Prostate gland (tissue), 2 donors: ENCODE data around the gene NFYC. TPM values are rescaled to one million over a fixed set of nuclear protein-coding genes. Genes with fewer than 3 reads are reported as not detected.

Experiments
- DNase-seq: peaks from one replicate; pipeline ENCODE4 v3.0.0-alpha.2; 2019; ENCODE audit warnings: low spot score
- H3K27ac ChIP-seq, 2 donors: fragments of 200-600 bp; sonication (generic); 2 replicates each; pipeline ENCODE4 v1.5.1; 2017 to 2019
- H3K27me3 ChIP-seq: fragments of 200-600 bp; sonication (generic); replicated peaks from 2 replicates; pipeline ENCODE4 v1.5.1; 2019; ENCODE audit not compliant: insufficient read depth
- H3K36me3 ChIP-seq, 2 donors: fragments of 200-600 bp; sonication (generic); 1 replicate in 1 of 2; 2 replicates in 1 of 2; pipeline versions ENCODE4 v1.5.1 to v1.8.1; 2017 to 2019
- H3K4me1 ChIP-seq: fragments of 200-600 bp; sonication (generic); replicated peaks from 2 replicates; pipeline ENCODE4 v1.5.1; 2019
- H3K4me3 ChIP-seq, 2 donors: fragments of 200-600 bp; sonication (generic); 2 replicates each; pipeline ENCODE4 v1.5.1; 2017 to 2019
- H3K9me3 ChIP-seq: fragments of 200-600 bp; sonication (generic); 2 replicates; pipeline ENCODE4 v1.5.1; 2017
- POLR2A ChIP-seq: fragments of 450-650 bp; IDR thresholded peaks from one replicate; pipeline ENCODE4 v1.6.1; 2016; ENCODE audit warnings: antibody characterized with exemption, mild to moderate bottlenecking
- POLR2AphosphoS5 ChIP-seq: sonication (generic); formaldehyde crosslinking; IDR thresholded peaks from one replicate; pipeline ENCODE4 v1.6.1; 2017; ENCODE audit warnings: antibody characterized with exemption
- WGBS: methylation state at CpG from one replicate; pipeline ENCODE4 v1.1.5; 2018; 5-methylcytosine and 5-hydroxymethylcytosine counted together
- intact Hi-C: fragments of 100-400 bp; cut with DNase I; formaldehyde crosslinking; loops from one replicate; pipeline ENCODE4 v1.14.2; 2022
- total RNA-seq, 2 donors: library from RNA; depleted of rRNA; stranded (reverse); fragments of >200 nt; gene quantifications; one replicate each; pipeline ENCODE4 v1.1.0, GENCODE V29; 2016
- TF ChIP-seq, protein P1 (sequence below), 4 experiments: fragments of 200-600 bp in 2 of 4; fragments of 450-650 bp in 2 of 4; sonication (generic) in 2 of 4; IDR thresholded peaks; 1 replicate in 3 of 4; 2 replicates in 1 of 4; pipeline ENCODE4 v1.5.1; 2016 to 2019; ENCODE audit warnings: antibody characterized with exemption in 4 of 4, mild to moderate bottlenecking in 2 of 4, moderate library complexity in 2 of 4

NFYC gene
- total RNA-seq, 2 donors from 2014 or later, result 54.9 to 93.8 TPM

DNA sequence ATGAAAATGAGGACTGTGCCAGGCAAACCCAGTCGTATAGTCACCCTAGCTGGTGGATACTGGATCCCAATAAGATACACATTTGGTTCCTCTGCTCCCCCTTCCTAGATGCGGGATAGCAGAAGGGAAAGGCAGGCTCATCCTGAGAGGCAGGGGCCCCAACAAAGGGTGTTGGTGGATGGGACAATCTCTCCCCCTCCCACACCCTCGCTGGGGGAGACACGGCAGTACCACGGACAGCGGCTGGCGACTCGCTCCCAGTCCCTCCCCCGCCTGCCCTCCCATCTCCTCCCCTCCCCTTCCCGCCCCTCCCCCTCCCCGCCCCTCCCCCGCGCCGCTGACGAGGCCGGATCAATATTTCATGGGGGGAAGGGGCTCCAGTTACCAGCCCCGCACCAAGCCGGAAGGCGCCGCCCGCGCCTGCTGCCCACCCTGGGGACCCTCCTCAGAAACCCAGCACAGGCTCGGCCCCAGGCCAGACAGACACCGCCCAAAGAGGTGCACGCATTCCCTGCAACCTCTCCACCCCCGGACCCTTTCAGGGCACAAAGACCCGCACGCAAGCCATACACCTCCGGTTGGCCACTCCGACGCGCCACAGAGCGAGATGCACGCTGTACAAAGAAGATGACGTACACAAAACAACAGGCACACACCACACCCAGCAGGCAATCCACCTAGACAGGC is 37.5 kb upstream of the NFYC start:
- Histone ChIP-seq H3K27me3 (no peaks in the 10 kb centered on the region), H3K36me3 (no peaks in the 10 kb centered on the region), H3K4me3 (no peak overlapping the region), H3K27ac (no peak overlapping the region), H3K4me1 (no peaks in the 10 kb centered on the region), H3K9me3 (no peaks in the 10 kb centered on the region)
- TF ChIP-seq POLR2A (no peak), POLR2AphosphoS5 (no peak)
- TF ChIP-seq, protein P1, sequence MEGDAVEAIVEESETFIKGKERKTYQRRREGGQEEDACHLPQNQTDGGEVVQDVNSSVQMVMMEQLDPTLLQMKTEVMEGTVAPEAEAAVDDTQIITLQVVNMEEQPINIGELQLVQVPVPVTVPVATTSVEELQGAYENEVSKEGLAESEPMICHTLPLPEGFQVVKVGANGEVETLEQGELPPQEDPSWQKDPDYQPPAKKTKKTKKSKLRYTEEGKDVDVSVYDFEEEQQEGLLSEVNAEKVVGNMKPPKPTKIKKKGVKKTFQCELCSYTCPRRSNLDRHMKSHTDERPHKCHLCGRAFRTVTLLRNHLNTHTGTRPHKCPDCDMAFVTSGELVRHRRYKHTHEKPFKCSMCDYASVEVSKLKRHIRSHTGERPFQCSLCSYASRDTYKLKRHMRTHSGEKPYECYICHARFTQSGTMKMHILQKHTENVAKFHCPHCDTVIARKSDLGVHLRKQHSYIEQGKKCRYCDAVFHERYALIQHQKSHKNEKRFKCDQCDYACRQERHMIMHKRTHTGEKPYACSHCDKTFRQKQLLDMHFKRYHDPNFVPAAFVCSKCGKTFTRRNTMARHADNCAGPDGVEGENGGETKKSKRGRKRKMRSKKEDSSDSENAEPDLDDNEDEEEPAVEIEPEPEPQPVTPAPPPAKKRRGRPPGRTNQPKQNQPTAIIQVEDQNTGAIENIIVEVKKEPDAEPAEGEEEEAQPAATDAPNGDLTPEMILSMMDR (IDR thresholded peaks at IDR 0.05), result no peak
- intact Hi-C loops, result no loop called here
- DNase-seq, result no peak
- 12% methylated on average over 32 of the region's 35 CpGs for WGBS

DNA sequence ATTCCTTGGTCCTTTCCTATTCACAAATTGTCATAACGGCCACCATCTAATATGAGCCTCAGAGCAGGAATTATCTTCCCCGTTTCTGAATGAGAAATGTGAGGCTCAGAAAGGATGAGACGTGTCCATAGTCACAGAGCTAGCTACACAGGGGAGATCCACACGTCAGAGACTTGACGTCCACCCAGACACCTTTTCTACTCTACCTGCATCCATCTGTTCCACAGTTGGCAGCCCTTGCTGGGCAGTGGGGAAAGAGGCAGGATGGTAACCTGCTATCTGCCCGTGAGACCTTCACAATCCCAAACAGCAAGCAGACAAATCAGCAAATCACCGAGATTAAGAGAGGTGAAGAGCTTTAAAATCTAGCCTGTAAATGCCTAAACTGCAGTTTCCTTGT is 34.5 kb upstream of the NFYC start:
- Histone ChIP-seq H3K36me3 (no peaks in the 10 kb centered on the region), H3K4me3 (no peak overlapping the region), H3K27ac (no peak overlapping the region), H3K9me3 (no peaks in the 10 kb centered on the region), H3K27me3 (no peaks in the 10 kb centered on the region), H3K4me1 (no peaks in the 10 kb centered on the region)
- TF ChIP-seq, protein P1 (IDR thresholded peaks at IDR 0.05), result no peak
- TF ChIP-seq POLR2AphosphoS5, result no peak
- TF ChIP-seq POLR2A, result no peak
- intact Hi-C loops, result no loop called here
- DNase-seq, result no peak
- 77% methylated on average over 7 of the region's 7 CpGs for WGBS

DNA sequence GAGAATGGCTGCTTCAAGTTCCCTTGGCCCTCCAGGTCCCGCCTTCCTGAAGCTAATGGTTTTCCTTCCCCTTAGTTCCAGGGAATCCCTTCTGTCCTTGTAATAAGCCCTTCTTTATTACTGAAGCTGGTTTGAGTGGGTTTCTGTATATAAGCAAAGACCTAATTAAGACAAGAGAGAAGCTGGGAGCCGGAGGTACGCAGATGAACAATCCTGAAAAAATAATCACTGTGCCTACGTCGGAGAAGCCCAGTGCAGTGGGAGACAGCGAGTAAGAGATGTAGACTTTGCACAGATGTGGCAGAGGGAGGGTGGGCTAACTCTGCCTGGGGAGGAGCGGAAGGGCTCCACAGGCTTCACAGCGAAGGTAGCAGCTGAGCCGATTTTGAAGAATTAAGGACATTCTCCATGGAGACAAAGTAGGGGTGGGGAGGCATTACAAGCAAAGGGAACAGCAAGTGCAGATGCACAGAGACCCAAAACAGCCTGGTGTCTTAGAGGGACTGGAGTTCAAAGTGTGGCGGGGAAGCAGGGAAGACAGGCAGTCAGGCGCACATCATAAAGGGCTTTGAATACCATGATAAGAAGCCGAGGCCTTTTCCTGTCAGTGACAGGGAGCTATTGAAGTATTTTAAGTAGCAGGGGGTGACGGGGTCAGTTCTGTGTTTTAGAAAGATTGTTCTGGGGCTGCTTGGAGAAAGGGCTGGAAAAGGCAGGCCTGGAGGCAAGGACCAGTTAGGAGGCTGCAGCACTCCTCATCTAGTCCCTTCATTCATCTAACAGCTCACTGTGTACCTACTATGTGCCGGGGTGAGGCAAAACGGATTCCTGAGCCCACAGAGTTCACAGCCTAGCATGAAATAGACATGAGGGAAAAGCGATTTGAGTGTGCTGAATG is 32.5 kb upstream of the NFYC start:
- TF ChIP-seq, protein P1 (IDR thresholded peaks at IDR 0.05), result no peak
- TF ChIP-seq POLR2AphosphoS5 (no peak), POLR2A (no peak)
- intact Hi-C loops, result no loop called here
- H3K27me3 ChIP-seq, result no peaks in the 10 kb centered on the region

DNA sequence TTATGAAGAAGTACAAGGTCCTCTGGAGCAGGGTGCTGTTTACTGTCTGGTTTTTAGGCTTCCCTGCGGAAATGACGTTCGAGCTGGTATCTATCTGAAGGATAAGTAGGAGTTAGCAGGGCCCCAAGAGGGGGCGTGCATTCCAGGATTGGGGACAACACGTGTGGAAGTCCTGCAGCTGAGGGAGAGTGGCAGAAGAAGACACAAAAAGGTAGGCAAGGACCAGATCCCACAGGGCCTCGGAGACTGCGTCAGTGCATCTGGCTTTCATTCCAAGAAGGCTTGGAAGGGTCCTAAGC is 31.9 kb upstream of the NFYC start:
- WGBS, result 63% methylated on average over 7 of the region's 7 CpGs
- Histone ChIP-seq H3K4me3 (no peak overlapping the region), H3K4me1 (no peaks in the 10 kb centered on the region), H3K27me3 (no peaks in the 10 kb centered on the region), H3K36me3 (no peaks in the 10 kb centered on the region), H3K27ac (no peak overlapping the region), H3K9me3 (no peaks in the 10 kb centered on the region)
- TF ChIP-seq POLR2AphosphoS5 (no peak), POLR2A (no peak)
- TF ChIP-seq, protein P1 (IDR thresholded peaks at IDR 0.05), result no peak
- intact Hi-C loops, result no loop called here
- DNase-seq, result no peak

More for the DNA sequence above, 32.5 kb upstream of the NFYC start:
- Histone ChIP-seq H3K36me3 (no peaks in the 10 kb centered on the region), H3K27ac (no peak overlapping the region), H3K4me3 (no peak overlapping the region), H3K9me3 (no peaks in the 10 kb centered on the region), H3K4me1 (no peaks in the 10 kb centered on the region)
- no peak for DNase-seq
- 76% methylated on average over 16 of the region's 16 CpGs for WGBS

DNA sequence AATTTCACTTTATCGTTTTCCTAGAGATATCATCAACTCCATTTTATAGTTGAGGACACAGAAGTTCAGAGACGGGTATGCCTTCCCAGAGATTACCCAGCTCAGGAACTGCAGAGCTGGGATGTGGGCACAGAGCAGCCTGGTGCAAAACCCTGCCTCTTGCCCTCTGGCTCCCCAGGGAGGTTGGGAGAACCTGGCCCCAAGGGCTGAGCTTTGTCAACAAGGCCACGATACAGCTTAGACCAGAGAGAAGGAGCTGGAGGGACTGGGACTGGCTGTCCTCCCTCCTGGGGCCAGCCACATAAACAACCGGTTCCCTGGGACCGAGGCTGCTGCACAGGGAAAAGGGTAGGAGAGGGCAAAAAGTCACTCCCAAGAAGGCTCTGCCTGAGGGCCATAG is 29.8 kb upstream of the NFYC start:
- Histone ChIP-seq H3K4me3 (no peak overlapping the region), H3K27ac (no peak overlapping the region), H3K36me3 (no peaks in the 10 kb centered on the region), H3K27me3 (no peaks in the 10 kb centered on the region), H3K4me1 (peaks cover 3% of the 10 kb centered on the region), H3K9me3 (no peaks in the 10 kb centered on the region)
- DNase-seq, result no peak
- WGBS, result 46% methylated on average over 5 of the region's 5 CpGs
- TF ChIP-seq POLR2A (no peak), POLR2AphosphoS5 (no peak)
- TF ChIP-seq, protein P1 (IDR thresholded peaks at IDR 0.05), result no peak
- intact Hi-C loops, result no loop called here
